HG03039 (cell line): ENCODE data around the gene TRIM71.
"Not testable (repeated sequence)": the region's sequence is repeated elsewhere in the genome, so short reads cannot be mapped to it uniquely, and the experiment has no call there.

Experiments
- ATAC-seq: cut with Tn5 transposase; IDR thresholded peaks from one replicate; pipeline ENCODE4 v1.9.1; 2021; ENCODE audit warnings: mild to moderate bottlenecking, moderate library complexity; ENCODE audit not compliant: unreplicated experiment

TRIM71 gene

GRCh38 chr3:32886911-32887310 is 69.1 kb downstream of the TRIM71 start:
- no peak for ATAC-seq

GRCh38 chr3:32888739-32889138 is 70.9 kb downstream of the TRIM71 start:
- ATAC-seq: peak; percentile 78

- no peak for ATAC-seq
Observed at GRCh38 chr3:32890420-32891276, 72.9 kb downstream of the TRIM71 start.

- ATAC-seq: no peak
Observed at GRCh38 chr3:32891365-32891764, 73.6 kb downstream of the TRIM71 start.

GRCh38 chr3:32892625-32893598 is 75.1 kb downstream of the TRIM71 start:
- ATAC-seq: no peak

- ATAC-seq: no peak
Observed at GRCh38 chr3:32894977-32895376, 77.2 kb downstream of the TRIM71 start.

- no peak for ATAC-seq
Observed at GRCh38 chr3:32895701-32896100, 77.9 kb downstream of the TRIM71 start.

- no peak for ATAC-seq
Observed at GRCh38 chr3:32896143-32896542, 78.3 kb downstream of the TRIM71 start.

- no peak for ATAC-seq
Observed at GRCh38 chr3:32897001-32897601, 79.3 kb downstream of the TRIM71 start.

- ATAC-seq: no peak
Observed at GRCh38 chr3:32897981-32898623, 80.3 kb downstream of the TRIM71 start.

GRCh38 chr3:32899265-32899664 is 81.5 kb downstream of the TRIM71 start:
- no peak for ATAC-seq

GRCh38 chr3:32901005-32901932 is 83.5 kb downstream of the TRIM71 start:
- ATAC-seq: no peak

GRCh38 chr3:32902887-32903371 is 85.1 kb downstream of the TRIM71 start:
- ATAC-seq: not testable (repeated sequence)

- no peak for ATAC-seq
Observed at GRCh38 chr3:32903953-32904352, 86.2 kb downstream of the TRIM71 start.

- ATAC-seq: no peak
Observed at GRCh38 chr3:32909999-32910398, 92.2 kb downstream of the TRIM71 start.

- no peak for ATAC-seq
Observed at GRCh38 chr3:32910954-32911353, 93.2 kb downstream of the TRIM71 start.

GRCh38 chr3:32912046-32912445 is 94.2 kb downstream of the TRIM71 start:
- ATAC-seq: no peak

- ATAC-seq: no peak
Observed at GRCh38 chr3:32913790-32914446, 96.1 kb downstream of the TRIM71 start.

- ATAC-seq: no peak
Observed at GRCh38 chr3:32919920-32920319, 102.1 kb downstream of the TRIM71 start.
